PC-9 (cell line): Measurements from ENCODE around the gene IFT81.
A peak's percentile ranks its signal among the peaks of the same experiment; 100 is the strongest.

Experiments
- CTCF ChIP-seq: fragments of 200-600 bp; sonication (generic); conservative IDR thresholded peaks from 2 replicates; pipeline ENCODE4 v1.6.1; 2017; ENCODE audit warnings: mixed run types, antibody characterized with exemption, mild to moderate bottlenecking, moderate library complexity
- EZH2 ChIP-seq: fragments of 200-600 bp; sonication (generic); IDR thresholded peaks from 2 replicates; pipeline ENCODE4 v1.8.0; 2017; ENCODE audit warnings: antibody characterized with exemption, low read depth

GRCh38 chr12:110100315-110100970, 23.7 kb upstream of the IFT81 start:
- peak; percentile 97 for TF ChIP-seq CTCF
- no peak for TF ChIP-seq EZH2
